C4-2B (cell line): ENCODE results near the gene C2CD2L.

ENCODE experiments used
- ZFX ChIP-seq: fragments of 450-650 bp; IDR thresholded peaks from 2 replicates; pipeline ENCODE4 v1.6.1; 2017
- TF ChIP-seq, protein P1 (sequence below): fragments of 450-650 bp; conservative IDR thresholded peaks from 2 replicates; pipeline ENCODE4 v1.5.1; 2017; ENCODE audit warnings: mild to moderate bottlenecking

DNA sequence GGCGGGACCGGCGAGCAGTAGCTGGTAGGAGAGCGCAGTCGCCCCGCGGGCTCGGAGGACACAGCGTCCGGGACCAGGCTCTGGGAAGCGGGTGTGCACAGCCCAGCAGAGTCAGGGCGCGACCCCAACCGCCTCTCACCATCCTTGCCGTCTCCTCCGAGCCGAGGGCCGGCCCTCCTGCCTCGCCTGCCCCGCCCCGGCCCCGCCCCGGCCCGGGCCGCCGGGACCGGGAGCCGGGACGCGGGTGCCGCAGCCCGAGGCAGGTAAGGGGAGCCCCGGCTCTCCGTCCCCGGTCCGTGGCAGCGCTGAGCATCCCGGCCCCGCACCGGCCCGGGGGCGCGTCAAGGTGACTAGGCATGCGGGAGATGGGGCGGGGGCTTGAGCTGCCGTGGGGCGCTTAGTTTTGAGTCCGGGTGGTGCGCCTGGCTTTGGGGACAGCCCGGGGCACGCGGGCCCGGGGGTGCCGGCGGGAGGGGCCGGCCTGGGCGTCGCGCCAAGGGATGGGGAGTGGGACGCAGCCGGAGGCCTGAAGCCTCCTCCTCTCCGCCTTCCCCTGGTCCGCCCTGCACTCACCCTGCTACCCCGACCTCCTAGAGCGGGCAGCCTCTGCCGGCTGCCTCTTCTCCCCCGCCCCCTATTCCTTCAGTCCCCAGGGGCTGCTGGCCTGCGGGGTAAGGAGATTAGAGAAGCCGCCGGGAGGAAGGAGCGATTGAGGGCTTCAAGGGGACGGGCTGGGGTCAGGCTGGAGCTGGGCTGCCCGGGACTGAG lies 42.1 kb downstream of the C2CD2L start, which contains the start of gene ABCG4:
- TF ChIP-seq, protein P1, sequence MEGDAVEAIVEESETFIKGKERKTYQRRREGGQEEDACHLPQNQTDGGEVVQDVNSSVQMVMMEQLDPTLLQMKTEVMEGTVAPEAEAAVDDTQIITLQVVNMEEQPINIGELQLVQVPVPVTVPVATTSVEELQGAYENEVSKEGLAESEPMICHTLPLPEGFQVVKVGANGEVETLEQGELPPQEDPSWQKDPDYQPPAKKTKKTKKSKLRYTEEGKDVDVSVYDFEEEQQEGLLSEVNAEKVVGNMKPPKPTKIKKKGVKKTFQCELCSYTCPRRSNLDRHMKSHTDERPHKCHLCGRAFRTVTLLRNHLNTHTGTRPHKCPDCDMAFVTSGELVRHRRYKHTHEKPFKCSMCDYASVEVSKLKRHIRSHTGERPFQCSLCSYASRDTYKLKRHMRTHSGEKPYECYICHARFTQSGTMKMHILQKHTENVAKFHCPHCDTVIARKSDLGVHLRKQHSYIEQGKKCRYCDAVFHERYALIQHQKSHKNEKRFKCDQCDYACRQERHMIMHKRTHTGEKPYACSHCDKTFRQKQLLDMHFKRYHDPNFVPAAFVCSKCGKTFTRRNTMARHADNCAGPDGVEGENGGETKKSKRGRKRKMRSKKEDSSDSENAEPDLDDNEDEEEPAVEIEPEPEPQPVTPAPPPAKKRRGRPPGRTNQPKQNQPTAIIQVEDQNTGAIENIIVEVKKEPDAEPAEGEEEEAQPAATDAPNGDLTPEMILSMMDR: no peak
- TF ChIP-seq ZFX: no peak
